GM12873 (cell line): ENCODE data around the gene NPAS3.

Source experiments
- CTCF ChIP-seq: IDR thresholded peaks from 2 replicates; pipeline ENCODE4 v1.5.1; 2012; ENCODE audit warnings: low read depth, mild to moderate bottlenecking, moderate library complexity, low read length, control low read depth; ENCODE audit not compliant: insufficient read depth; ENCODE audit errors: missing control alignments

Gene NPAS3

DNA sequence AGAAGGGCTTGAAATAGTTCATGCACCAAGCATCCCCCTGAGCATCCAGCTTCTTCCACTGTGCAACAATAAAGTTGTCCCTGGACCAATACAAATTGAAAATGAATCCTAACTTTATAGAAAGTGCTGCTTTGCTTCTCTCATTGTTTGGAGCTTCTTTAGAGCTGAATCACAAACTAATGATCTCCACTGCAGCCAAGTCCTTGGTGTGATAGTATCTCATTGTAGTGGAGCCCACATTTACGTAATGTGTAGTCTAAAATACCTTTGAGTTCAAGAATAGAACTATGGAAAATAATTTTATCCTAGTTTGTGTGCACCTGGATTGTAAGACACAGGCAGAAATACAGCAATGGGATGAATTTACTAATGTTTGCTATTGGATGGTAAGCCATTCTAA, 692.3 kb downstream of the NPAS3 start:
- TF ChIP-seq CTCF = no peak

GRCh38 chr14:33631441-33631840, 692.8 kb downstream of the NPAS3 start:
- no peak for TF ChIP-seq CTCF

DNA sequence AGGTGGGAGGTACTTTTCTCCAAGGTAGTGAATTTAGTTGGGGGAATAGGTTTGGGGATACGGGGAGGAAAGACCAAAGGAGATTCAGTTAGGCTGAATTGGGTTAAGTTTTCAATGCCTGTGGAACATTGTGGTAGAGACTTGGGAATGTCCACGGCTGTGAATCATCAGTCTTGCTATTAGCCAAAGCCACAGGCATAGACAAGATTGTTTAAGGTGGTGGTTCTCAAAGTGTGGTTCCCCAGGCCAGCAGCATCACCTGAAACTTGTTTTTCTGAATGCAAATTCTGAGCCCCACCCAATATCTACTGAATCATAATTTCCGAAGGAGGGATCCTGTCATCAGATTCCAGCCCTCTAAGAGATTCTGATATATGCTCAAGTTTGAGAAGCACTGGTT, 696.0 kb downstream of the NPAS3 start:
- no peak for TF ChIP-seq CTCF

DNA sequence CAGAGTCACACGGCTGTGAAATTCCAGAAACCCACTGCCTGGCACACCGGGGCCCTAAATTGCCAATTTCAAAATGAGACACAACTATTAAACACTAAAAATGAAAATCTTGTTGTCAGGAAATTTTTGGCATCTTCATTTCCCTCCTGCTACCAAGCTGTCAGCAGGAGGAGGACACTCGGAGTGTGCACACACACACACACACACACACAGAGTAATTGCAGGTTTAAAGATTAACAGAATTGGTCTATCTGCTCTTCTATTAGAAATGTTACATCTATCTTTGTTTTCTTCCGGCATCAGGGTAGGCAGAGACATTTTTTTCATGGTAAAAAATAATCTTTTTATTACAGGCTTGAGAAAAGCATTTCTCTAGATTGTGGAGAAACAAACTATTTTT, 698.0 kb downstream of the NPAS3 start:
- no peak for TF ChIP-seq CTCF

DNA sequence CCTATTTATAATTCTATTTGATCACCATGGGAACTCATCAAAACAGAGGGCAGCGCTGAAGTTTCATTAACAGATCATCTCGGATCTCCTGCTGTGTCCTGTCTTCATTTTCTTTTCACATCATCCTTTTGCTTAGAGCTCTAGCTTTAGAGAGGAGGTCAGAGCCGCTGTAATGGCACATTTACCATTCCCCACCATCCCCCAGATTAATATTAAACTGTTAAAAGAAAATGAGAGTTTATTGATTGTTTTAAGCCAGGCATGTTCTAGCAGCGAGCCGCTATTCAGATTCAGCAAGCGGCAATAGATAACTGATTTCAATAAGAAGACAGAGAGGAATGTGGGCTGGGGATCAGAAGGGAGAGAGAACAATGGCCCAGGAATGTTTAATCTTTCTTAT, 703.4 kb downstream of the NPAS3 start:
- no peak for TF ChIP-seq CTCF

DNA sequence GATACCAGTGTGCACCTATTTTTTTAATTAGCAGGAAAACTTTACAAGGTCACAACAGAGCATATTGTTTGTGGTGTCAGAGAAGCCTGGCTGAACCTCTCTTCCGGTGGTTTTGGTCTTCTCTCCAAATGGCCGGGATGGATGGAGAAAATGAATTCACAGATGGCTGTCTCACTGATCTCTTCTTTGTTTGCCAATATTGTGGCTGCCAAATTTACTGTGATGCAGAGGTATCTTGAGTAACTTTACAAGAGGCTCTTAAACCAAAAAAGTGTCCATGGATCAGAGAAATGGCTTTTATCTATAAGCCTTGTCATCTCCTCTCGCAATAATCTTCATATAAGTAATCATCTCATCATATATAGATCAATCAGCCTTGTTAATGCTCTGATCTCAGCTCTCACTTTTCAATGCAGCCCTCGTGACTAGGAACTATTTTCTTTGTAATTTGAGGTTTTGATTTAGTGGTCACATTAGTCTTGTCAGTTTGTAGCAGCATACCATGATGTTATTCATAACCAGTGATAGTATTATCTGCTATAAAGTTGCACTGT, 704.1 kb downstream of the NPAS3 start:
- TF ChIP-seq CTCF = no peak

DNA sequence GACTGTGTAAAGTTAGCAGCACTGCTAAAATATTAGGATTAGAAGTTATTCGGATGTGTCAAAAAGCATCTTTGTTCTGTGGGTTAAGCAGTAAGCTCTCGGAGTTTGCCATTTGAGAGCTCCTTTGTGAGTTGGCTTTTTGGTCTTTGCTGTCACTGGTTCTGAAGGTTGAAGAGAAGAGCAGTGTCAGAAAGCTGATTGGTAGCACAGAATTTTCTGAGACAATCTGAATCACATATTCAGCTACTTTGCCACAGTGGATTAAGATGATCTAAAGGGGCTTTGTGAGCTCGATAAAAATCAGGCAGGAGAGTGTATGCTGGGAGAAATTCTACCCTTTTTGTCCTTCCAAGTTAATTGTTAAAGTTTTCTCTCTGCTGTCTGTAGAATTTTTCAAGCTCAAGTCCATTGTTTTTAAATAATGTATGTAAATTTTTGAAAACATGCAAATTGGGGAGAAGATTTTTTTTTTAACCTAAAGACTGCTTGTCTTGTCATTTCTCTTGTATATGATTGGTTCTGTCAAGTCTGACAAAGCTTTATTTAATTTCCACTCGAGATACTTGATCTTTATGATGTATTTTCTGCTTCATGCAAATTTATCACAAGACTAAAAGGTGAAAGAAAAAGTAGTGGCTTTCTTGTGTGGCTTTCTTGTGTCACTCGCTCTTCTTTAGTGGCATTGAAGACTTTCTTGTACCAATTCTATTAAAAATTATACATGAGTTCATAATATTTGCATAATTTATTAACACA, 704.9 kb downstream of the NPAS3 start:
- no peak for TF ChIP-seq CTCF
